GM21737 (cell line): ENCODE results near the gene CDK6.
"Not testable (repeated sequence)": the region's sequence is repeated elsewhere in the genome, so short reads cannot be mapped to it uniquely, and the experiment has no call there.

Experiments used
- ATAC-seq: cut with Tn5 transposase; IDR thresholded peaks from one replicate; pipeline ENCODE4 v1.9.1; 2021; ENCODE audit warnings: mild to moderate bottlenecking, moderate library complexity; ENCODE audit not compliant: unreplicated experiment

CDK6 gene

DNA sequence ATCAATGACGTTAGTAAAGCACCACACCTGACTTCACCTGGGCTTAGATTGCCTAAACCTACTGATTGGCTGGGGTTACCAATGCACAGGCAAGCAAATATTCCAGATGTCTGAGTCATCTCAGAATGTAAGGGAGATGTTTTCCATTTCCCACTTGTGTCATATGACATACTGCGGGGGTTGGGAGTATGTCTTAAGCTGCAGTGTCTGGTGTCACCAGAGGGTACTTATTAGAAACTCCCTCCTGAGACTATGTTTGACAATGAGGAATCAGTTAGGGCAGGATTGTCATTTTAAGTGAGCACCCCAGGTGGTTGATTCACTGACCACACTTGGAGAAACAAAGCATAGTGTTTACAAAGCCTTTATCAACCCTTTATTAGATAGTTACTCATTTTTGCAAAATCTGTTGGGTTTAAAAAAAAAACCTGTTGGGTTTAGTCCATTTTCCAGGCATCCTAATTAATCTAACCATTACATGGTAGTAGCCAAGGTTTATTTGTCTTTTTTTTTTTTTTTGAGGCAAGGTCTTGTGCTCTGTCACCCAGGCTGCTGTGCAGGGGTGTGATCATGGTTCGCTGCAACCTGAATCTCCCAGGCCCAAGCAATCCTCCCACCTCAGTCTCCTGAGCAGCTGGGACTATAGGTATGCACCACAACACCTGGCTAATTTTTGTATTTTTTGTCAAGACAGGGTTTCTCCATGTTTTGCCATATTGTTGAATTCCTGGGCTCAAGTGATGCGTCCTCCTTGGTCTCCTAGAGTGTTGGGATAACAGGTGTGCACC, 72.5 kb downstream of the CDK6 start:
- ATAC-seq: no peak

- no peak for ATAC-seq
Observed at GRCh38 chr7:92762851-92763250, 73.5 kb downstream of the CDK6 start.

DNA sequence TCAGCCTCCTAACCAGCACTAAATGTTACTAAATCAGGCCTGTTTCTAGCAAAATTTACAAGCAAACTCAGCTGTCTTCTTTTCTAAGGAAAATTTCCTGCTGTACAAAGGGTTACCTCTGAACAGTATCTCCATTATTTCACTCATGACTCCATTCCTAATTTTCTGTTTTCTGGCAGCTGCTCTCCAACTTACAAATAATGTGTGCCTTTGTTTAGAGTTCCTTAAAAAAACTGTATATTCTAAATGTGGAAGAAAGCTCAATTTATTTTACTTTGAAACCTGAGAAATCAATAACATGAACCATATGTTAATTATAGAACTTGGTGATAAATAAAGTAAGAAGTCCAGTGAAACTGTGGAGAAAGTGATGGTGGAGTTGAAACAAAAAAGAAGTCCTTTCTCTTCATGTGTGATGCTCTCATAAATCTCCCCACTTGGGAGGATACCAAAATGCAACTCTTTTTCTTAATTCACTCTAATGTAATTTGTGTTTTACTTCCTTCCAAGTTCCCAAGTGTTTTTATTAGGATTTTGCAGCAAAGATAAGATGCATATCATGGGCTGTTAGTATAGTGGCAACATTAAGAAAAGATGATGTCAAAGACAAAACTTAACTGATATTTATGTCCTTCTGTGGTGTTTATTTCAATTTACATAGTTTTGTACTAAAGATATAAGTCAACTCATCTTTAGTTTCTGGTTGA, 74.8 kb downstream of the CDK6 start:
- no peak for ATAC-seq

- ATAC-seq: no peak
Observed at GRCh38 chr7:92758796-92759431, 77.5 kb downstream of the CDK6 start.

GRCh38 chr7:92757311-92757910, 79.0 kb downstream of the CDK6 start:
- not testable (repeated sequence) for ATAC-seq

DNA sequence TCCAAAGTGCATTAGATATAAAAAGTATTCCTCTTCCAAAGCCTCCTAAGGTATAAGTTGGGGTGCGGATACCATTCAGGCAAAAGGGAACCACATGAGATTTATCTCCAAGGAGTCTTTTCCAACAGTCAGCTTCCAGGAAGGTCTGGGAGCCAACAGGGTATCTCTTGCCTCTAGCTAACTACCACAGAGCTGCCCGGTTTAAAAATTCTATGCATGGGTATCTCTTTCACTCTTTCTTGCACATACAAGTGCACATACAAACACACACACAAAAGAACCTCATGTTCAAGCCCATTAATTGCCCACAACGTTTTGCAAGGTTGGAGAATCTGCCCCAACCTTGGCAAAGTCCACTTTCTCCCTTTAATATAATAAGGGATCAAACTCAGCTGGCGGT, 80.7 kb downstream of the CDK6 start:
- ATAC-seq: no peak

GRCh38 chr7:92754919-92755581, 81.3 kb downstream of the CDK6 start:
- no peak for ATAC-seq

GRCh38 chr7:92753614-92754013, 82.8 kb downstream of the CDK6 start:
- no peak for ATAC-seq

DNA sequence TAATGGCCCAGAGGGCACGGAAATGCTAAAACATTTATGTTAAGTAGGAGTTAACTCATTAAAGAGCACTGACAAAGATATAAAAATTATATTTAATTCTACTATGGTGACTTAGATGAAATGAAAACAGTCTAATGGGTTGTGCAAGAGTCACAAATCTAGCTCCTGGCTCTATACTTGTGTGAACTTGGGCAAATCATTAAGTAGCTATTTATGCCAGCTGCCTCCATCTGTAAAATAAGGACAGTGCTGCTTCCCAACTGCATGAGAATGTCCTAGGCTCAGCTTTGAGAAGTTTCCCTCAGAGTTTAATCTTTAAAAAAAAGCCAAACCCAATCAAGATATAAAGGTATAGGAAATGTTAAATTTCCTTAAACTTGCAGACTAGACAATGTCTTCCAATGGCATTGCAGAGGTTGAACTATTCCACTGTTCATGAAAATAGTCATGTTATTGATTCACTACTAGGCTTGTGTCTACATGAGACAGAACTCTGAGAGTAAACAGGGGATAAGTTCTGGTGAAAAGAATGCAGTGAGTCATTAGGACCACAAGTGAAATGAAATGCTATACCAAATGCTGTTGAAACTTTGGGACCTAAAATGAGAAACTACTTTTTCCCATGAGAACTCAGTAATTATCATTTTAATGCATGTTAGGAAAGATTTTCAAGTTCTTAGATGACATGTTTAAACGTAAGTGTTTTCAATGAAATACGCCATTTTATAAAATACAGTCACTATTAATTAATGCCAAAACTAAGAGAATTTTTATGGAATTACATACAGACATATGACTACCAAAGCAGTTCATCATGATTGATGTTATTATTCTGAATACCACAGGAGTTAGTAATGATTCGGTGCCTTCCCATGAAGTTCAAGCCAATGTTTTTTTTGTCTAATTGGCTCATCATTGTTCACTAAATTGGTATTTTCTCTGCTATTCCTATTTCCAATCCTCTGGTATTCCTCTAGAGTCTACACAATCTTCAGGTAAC, 84.2 kb downstream of the CDK6 start:
- ATAC-seq: no peak

DNA sequence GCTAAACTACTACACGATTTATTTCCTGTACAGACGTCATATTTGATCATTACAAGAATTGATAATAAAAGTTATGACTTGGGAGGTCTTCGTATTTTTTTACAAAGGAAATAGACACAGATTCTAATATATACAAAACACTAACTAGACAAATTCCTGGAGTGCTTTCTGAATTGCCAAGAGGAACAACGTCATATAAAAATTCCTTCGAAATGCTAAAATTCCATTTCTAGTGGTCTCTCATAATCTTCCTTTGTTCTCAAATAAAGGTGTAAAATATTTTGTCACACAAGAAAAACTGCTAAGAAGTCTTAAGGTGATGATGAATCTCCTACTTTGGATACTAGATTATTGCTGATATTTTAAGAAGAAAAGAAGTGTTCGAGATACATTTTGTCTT, 85.4 kb downstream of the CDK6 start:
- ATAC-seq: no peak

- ATAC-seq: no peak
Observed at GRCh38 chr7:92750447-92750839, 85.9 kb downstream of the CDK6 start.

- no peak for ATAC-seq
Observed at GRCh38 chr7:92749832-92750446, 86.4 kb downstream of the CDK6 start.

GRCh38 chr7:92749327-92749755, 87.0 kb downstream of the CDK6 start:
- no peak for ATAC-seq

DNA sequence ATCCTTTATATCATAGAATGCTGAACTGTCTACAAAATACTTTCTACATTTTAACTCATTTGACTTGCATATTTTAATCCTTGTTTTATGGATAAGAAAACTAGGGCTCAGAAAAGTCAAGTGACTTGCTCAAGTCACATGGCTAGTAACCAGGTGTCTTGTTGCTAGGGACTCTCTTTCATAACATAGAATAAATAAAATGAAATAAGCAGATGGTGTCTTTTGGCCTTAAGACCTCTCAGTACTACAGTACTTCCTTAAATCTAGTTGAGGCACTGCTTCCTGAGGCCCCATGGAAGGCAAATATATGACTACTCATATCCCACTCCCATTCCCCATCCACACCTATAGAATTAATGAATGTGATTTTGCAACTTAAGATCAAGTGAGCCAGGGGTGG, 87.9 kb downstream of the CDK6 start:
- no peak for ATAC-seq

DNA sequence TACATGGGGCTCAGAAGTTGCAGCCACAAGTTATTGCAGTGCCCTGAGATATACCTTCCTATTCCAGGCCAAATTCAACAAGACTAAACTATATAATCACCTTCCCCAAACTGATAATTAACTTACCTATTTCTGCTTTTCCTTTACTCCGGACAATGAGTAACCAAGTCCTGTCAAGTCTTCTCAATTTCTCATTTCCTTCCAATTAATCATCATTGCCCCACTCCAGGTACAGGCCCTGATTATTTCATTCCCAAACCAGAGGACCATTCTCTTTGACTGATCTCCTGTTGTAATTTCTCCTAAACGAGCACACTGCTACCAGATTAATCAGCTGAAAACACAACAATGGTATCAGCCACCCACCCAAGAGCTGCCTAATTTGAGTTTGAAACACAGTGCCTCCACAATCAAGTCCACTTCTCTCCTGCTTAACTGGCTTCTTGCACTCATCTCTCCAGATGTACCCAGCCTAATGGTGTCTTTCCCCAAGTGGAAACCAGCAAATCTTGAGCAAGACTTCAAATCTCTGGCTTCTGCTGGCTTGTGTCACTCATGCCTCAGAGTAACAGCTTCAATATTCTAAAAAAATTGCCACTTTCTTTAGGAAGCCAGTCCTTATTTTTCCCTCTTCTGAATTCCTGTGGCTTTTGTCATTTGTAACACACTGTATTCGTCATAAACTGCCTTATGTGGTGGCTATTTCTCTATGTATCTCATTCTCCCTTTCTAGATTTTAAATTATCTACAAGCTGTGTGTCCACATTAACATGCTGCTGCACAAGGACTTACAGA, 89.1 kb downstream of the CDK6 start:
- ATAC-seq: no peak

DNA sequence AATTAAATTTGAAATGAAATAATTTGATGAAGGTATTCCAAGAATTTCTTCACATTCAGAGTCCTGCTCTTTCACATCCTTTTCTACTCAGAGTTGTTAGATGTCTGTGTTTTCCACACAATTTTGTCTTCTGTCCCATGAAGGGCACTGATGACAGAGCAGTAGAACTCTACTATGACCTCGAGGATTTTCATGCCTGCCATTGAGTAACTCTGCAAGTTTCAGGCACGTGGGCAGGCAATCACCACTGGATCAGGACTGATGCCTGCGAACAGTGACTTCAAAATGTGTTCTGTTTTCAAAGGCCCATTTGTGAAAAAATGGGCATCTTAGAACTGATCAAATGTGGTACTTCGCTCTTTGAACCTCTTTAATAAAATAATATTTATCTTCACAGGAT, 91.1 kb downstream of the CDK6 start:
- ATAC-seq: no peak

GRCh38 chr7:92744180-92744579, 92.2 kb downstream of the CDK6 start:
- ATAC-seq: not testable (repeated sequence)

DNA sequence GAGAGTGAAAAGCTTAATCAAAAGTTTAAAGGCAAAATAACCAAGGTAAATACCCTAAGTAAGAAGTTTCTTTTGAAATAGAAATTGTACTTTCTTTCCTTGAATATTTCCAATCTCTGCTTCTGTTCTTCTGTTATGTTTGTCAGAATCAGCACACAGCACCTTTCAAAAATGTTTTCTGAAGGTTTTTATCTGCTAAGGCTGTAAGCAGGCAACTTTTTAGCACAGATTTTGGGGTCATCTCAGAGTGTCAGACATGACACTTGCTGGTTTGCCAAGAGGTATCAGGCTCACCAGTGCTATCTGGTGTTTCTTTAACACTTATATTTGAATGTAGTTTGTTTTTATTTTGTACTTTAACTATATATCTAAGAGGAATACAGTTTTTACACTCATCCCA, 94.2 kb downstream of the CDK6 start:
- ATAC-seq: no peak

DNA sequence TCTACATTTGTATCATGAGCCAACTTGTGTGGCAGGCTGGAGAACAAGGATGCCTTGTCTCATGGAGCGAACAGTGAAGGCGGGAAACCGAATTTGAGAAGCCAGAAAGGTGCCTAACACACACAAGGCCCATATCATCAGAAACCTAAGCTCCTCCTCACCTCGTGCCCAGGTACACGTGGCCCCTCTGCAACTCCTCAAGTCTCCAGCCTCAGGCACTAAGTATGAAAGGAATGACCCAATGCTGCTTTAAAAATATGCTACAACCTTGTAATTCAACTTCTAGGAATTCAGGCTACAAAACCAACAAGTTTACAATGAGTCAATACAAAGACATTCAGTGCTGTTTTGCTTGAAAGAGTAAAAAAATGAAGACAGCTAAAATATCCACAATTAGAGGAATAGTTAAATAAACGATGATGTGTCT, 95.7 kb downstream of the CDK6 start:
- ATAC-seq: no peak
